Measurements from ENCODE around the gene FGA. TPM values are rescaled to one million over a fixed set of nuclear protein-coding genes. Genes with fewer than 3 reads are reported as not detected.

Gene FGA
- total and polyA plus RNA-seq, 2 of the 8 experiments (the other 6 are each of a cell fraction or from before 2014, with no cell fraction given) = not detected

DNA sequence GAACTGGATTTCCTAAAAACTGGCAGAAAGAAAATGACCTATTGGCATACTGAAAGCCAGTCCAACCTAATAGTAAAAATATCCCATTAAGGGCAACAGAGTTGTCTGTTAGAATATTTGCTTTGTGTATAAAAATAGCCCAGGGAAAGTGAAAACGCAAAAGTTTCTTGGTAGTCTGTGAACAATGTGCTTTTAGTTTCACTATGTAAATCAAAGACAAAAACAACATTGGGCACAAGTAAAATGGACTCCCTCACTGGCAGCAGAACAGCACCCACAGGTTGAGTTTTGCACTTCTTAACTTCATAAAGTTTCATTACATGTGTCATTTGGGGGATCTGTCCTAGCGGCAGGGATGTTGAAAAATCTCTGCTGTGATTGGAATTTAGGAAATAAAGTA, 26.2 kb upstream of the FGA start:
- Histone ChIP-seq H3K27ac (ENCODE audit: low read depth, low read length) (no peak overlapping the region), H3K4me1 (replicated peaks in 1 of 4; ENCODE audit: control insufficient read depth in 3 of 4, insufficient read depth in 4 of 4, low read length in 3 of 4) (no peaks in the 10 kb centered on the region), H3K4me3 (ENCODE audit: extremely low read depth in 1 of 4, insufficient read depth in 2 of 4, low read depth in 3 of 4, low read length in 4 of 4) (no peak overlapping the region), H2BK15ac (ENCODE audit: low read length) (no peak overlapping the region), H2BK12ac (ENCODE audit: low read depth, low read length) (no peak overlapping the region), H3K18ac (ENCODE audit: extremely low read depth, low read length) (no peak overlapping the region), H4K20me1 (replicated peaks in 1 of 2; ENCODE audit: control insufficient read depth in 1 of 2, insufficient read depth in 2 of 2, low read length in 2 of 2) (no peaks in the 10 kb centered on the region), H3K9me3 (ENCODE audit: insufficient read depth in 2 of 2, low read depth in 1 of 2, low read length in 1 of 2) (no peaks in the 10 kb centered on the region), H3K23ac (ENCODE audit: insufficient read length) (no peak overlapping the region), H3K23me2 (ENCODE audit: low read depth, low read length) (no peaks in the 10 kb centered on the region; the same call in 1 of the 2 replicates), H3K56ac (replicated peaks; ENCODE audit: insufficient read length, low read depth, low read length) (no peak overlapping the region), H3K79me1 (ENCODE audit: low read depth, low read length) (no peaks in the 10 kb centered on the region), H3K79me2 (ENCODE audit: control insufficient read depth in 1 of 2, insufficient read depth in 2 of 2, low read length in 2 of 2) (no peaks in the 10 kb centered on the region), H3K9ac (replicated peaks in 1 of 4; ENCODE audit: extremely low read depth in 1 of 4, low read depth in 3 of 4, low read length in 3 of 4) (no peak overlapping the region), H3K4me2 (ENCODE audit: insufficient read depth in 1 of 2, low read depth in 2 of 2, low read length in 2 of 2) (no peak overlapping the region), H4K5ac (ENCODE audit: insufficient read length, low read depth, low read length) (no peak overlapping the region), H3K27me3 (replicated peaks in 1 of 4; ENCODE audit: control insufficient read depth in 3 of 4, extremely low read depth in 1 of 4, insufficient read depth in 3 of 4, low read length in 3 of 4) (peaks cover 0 to 1% (median 0%) of the 10 kb centered on the region in 4 experiments; a peak in 1 of 7 replicates), H2BK20ac (ENCODE audit: low read length) (no peak overlapping the region), H3K14ac (ENCODE audit: insufficient read length) (no peak overlapping the region), H3K4ac (replicated peaks; ENCODE audit: insufficient read length, low read depth, low read length) (no peak overlapping the region), H2AFZ (ENCODE audit: low read length) (no peak overlapping the region), H2BK5ac (ENCODE audit: low read depth, low read length) (no peak overlapping the region), H4K8ac (ENCODE audit: extremely low read depth, insufficient read depth, low read length) (no peak overlapping the region), H4K91ac (replicated peaks; ENCODE audit: insufficient read length, low read length) (no peak overlapping the region), H2AK5ac (ENCODE audit: low read depth, low read length) (no peak overlapping the region), H2BK120ac (replicated peaks; ENCODE audit: low read depth, low read length) (no peak overlapping the region), H3K36me3 (ENCODE audit: control insufficient read depth in 2 of 4, insufficient read depth in 4 of 4, low read length in 3 of 4) (no peaks in the 10 kb centered on the region)
- 80% methylated on average over 2 of the region's 2 CpGs; no CpG with 5 or more reads in 1 of the 2 experiments for WGBS, 2 experiments (ENCODE audit: extremely low coverage in 1 of 2, insufficient coverage in 1 of 2, insufficient read length in 1 of 2, insufficient replicate concordance in 2 of 2, low coverage in 1 of 2, low lambda C conversion rate in 2 of 2, missing lambda C conversion rate in 1 of 2)
- CTCF ChIA-PET (ENCODE audit: partially characterized antibody) = interaction anchor here (0.8 to 5.3 kb wide), 4 partner anchors 14 to 63 kb away, joined by 3 to 49 read pairs (median 4); no protein-coding TSS in a partner anchor
- FAIRE-seq = no peak
- POLR2A ChIA-PET (ENCODE audit: partially characterized antibody) = interaction anchor here (1.5 kb wide), 1 partner anchor 127 kb away, joined by 3 read pairs; the partner anchor contains the start of gene LRAT
- no peak for DNase-seq (ENCODE audit: low read depth in 1 of 2, low spot score in 2 of 2)
- TF ChIP-seq HDAC2 (IDR thresholded peaks at IDR 0.05; ENCODE audit: borderline replicate concordance in 1 of 2, low read depth in 2 of 2, low read length in 2 of 2) (no peak), RXRA (IDR thresholded peaks at IDR 0.05; ENCODE audit: insufficient read depth, low read depth, low read length) (no peak), SP2 (IDR thresholded peaks at IDR 0.05; ENCODE audit: low read length) (no peak), CHD1 (IDR thresholded peaks at IDR 0.05; ENCODE audit: low read depth, low read length) (no peak), EZH2 (IDR thresholded peaks at IDR 0.05; ENCODE audit: low read depth, low read length, severe bottlenecking) (no peak), CBX5 (IDR thresholded peaks at IDR 0.05; ENCODE audit: low read depth, low read length) (no peak), POLR2A (IDR thresholded peaks at IDR 0.05; ENCODE audit: control extremely low read depth in 1 of 2, low read depth in 2 of 2, low read length in 2 of 2) (no peak), CREB1 (IDR thresholded peaks at IDR 0.05) (no peak), NANOG (IDR thresholded peaks at IDR 0.05; ENCODE audit: insufficient read depth, low read depth, low read length, poor library complexity, severe bottlenecking) (no peak), BCL11A (IDR thresholded peaks at IDR 0.05; ENCODE audit: low read depth in 2 of 2, low read length in 2 of 2) (no peak), CBX8 (IDR thresholded peaks at IDR 0.05; ENCODE audit: borderline replicate concordance, low read depth, low read length) (no peak), CHD2 (IDR thresholded peaks at IDR 0.05; ENCODE audit: low read length) (no peak), YY1 (IDR thresholded peaks at IDR 0.05; ENCODE audit: low read depth, low read length) (no peak), KDM1A (IDR thresholded peaks at IDR 0.05; ENCODE audit: borderline replicate concordance, low read length) (no peak), KDM4A (IDR thresholded peaks at IDR 0.05; ENCODE audit: low read depth, low read length, severe bottlenecking) (no peak)

Data from H1 (cell line).